ENCODE measurements around the gene CNPY4. TPM values are rescaled to one million over a fixed set of nuclear protein-coding genes. Genes with fewer than 3 reads are reported as not detected.
A peak's percentile ranks its signal among the peaks of the same experiment; 100 is the strongest.

The CNPY4 gene
- polyA plus RNA-seq, 1 donor from 2014 or later, result 4.5 TPM

DNA sequence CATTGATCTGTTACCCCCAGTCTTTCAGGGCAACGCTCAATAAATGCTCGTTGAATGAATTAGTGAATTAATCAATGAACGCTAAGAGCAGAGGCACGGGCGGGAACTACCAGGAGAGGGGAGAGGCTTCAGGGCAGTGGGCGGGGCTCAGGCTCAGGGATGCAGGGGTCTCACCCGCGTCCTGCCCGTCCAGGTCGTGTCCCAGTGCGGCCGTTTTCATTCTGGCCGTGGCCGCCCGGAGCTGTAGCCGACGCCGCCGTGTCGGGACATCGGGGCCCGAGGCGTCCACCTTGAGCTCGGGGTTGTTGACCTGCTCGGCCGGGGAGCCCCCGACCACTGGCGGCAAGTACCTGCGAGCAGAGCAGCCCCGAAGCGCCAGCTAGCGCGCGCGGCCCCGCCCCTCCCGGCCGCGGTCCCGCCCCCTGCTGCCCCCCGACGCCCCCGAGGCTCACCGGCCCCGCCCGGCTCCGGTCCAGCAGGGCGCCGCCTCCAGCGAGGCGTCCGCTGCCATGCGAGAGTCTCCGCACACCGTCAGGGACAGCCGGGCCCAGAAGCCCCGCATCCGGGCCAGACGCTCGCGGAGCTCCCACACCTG lies 51.8 kb downstream of the CNPY4 start:
- H3K4me3 Mint-ChIP-seq, result peak overlapping the region in 3 of 4 donors; percentile 11 to 75 (median 60)
- H3K4me1 Mint-ChIP-seq, result peaks cover 23 to 32% (median 24%) of the 10 kb centered on the region in 3 donors
- H3K27me3 Mint-ChIP-seq, result peaks cover 50% of the 10 kb centered on the region
- no peaks in the 10 kb centered on the region for H3K36me3 Mint-ChIP-seq
- no peaks in the 10 kb centered on the region for H3K9me3 Mint-ChIP-seq
- H3K27ac Mint-ChIP-seq, result peak overlapping the region in 1 of 3 donors; percentile 14

DNA sequence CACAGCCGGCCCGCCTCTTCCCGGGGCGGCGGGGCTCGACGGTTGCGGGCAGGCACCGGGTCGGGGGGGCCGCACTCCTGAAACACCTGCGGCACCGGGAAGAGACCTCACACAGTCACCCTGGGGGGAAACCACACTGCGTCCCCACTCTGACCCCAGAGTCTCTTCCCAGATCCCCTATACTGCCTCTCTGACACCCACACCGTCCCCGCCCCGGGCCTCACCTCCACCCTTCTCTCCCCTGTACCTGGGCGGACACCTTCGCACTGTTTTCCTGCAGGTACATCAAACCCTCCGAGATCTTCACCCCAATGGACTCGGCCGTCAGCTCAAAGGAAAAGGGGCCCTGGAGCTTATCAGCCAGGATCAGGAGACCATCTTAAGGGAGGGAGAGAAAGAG lies 52.4 kb downstream of the CNPY4 start:
- Mint-ChIP-seq H3K27me3 (peaks cover 44% of the 10 kb centered on the region), H3K9me3 (no peaks in the 10 kb centered on the region), H3K27ac (no peak overlapping the region), H3K36me3 (no peaks in the 10 kb centered on the region), H3K4me3 (peak overlapping the region in 3 of 4 donors; percentile 63 to 88 (median 88)), H3K4me1 (peaks cover 22 to 34% (median 24%) of the 10 kb centered on the region in 3 donors)

DNA sequence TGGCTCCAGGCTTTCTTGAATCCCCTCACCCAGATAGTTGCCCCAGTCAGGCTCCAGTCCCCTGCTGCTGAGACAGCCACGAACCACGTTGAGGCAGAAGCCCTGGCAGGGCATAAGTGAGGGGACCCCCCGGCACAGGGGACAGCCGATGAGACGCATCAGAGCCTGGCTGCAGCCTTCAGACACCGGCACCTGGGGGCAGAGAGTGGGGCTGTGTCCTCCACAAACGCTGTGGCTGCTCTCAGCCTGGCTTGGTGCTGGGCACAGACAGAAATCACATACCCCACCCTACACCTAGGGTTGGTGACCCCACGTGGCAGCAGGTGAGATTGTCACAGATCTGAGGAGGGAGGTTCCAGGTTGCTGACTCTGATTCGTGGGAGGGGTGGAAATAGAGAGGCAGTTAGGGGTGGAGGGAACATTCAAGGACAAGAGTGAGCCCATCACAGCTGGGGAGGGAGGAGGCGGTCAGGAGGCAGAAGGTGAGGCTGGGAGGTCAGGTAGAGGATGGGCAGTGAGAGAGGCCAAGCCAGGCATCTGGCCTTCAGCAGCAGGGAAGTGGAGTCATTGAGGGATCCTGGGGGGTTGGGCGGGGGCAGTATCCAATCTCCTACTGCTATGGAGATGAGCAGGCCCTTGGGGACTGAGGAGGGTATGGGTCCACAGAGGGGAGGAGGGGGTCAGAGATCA lies 54.5 kb downstream of the CNPY4 start:
- Mint-ChIP-seq H3K36me3 (no peaks in the 10 kb centered on the region), H3K27me3 (peaks cover 22% of the 10 kb centered on the region), H3K27ac (no peak overlapping the region), H3K4me1 (peaks cover 6 to 18% (median 6%) of the 10 kb centered on the region in 3 donors), H3K4me3 (peak overlapping the region in 1 of 4 donors; percentile 44), H3K9me3 (no peaks in the 10 kb centered on the region)

DNA sequence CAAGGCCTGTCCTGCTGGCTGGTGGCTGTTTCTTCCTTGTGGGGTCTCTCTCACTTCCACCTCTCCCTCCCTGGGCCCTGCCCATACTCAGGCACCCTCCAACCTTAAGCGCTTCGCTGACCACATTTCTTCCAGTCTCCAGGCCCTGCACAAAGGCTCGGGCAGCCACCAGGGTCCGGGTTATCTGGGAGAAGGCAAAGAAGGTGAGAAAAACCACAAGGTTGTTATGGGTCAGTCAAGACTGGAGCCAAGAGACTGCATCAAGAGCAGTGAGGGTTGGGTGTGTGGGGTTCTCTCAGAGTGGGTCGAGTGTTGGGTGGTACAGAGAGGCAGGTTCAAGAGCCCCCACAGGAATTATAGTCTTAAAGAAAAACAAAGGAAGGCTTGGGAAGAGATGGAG lies 55.1 kb downstream of the CNPY4 start:
- no peak overlapping the region for H3K27ac Mint-ChIP-seq
- H3K4me1 Mint-ChIP-seq, result peaks cover 5 to 17% (median 6%) of the 10 kb centered on the region in 3 donors
- H3K4me3 Mint-ChIP-seq, result peak overlapping the region in 1 of 4 donors; percentile 6
- peaks cover 17% of the 10 kb centered on the region for H3K27me3 Mint-ChIP-seq
- no peaks in the 10 kb centered on the region for H3K36me3 Mint-ChIP-seq
- no peaks in the 10 kb centered on the region for H3K9me3 Mint-ChIP-seq

Other genes starting within 250 kb of the CNPY4 start
- not detected for gene OR2AE1, start 242.6 kb upstream of the CNPY4 start, polyA plus RNA-seq
- 30.2 TPM for gene TRIM4, start 200.1 kb upstream of the CNPY4 start, polyA plus RNA-seq
- not detected for gene GJC3, start 190.0 kb upstream of the CNPY4 start, polyA plus RNA-seq
- gene AZGP1, start 143.6 kb upstream of the CNPY4 start, polyA plus RNA-seq, result not detected
- gene ZKSCAN1, start 104.0 kb upstream of the CNPY4 start, polyA plus RNA-seq, result 35.3 TPM
- 9.9 TPM for gene ZSCAN21, start 69.9 kb upstream of the CNPY4 start, polyA plus RNA-seq
- gene ZNF3, start 37.9 kb upstream of the CNPY4 start, polyA plus RNA-seq, result 31.7 TPM
- gene COPS6, start 30.7 kb upstream of the CNPY4 start, polyA plus RNA-seq, result 121 TPM
- gene MCM7, start 18.2 kb upstream of the CNPY4 start, polyA plus RNA-seq, result 33.4 TPM
- gene AP4M1, start 18.0 kb upstream of the CNPY4 start, polyA plus RNA-seq, result 4.5 TPM
- 31.5 TPM for gene TAF6, start 276 bp upstream of the CNPY4 start, polyA plus RNA-seq
- 1.4 TPM for gene MBLAC1, start 7.3 kb downstream of the CNPY4 start, polyA plus RNA-seq
- gene LAMTOR4, start 29.3 kb downstream of the CNPY4 start, polyA plus RNA-seq, result 443 TPM
- gene TRAPPC14, start 39.1 kb downstream of the CNPY4 start, polyA plus RNA-seq, result 6.3 TPM
- 0.38 TPM for gene GAL3ST4, start 49.0 kb downstream of the CNPY4 start, polyA plus RNA-seq
- 0.23 TPM for gene GPC2, start 57.7 kb downstream of the CNPY4 start, polyA plus RNA-seq
- 61.5 TPM for gene STAG3, start 58.3 kb downstream of the CNPY4 start, polyA plus RNA-seq
- gene PVRIG, start 100.3 kb downstream of the CNPY4 start, polyA plus RNA-seq, result 94.5 TPM
- 9.9 TPM for gene SPDYE3, start 188.1 kb downstream of the CNPY4 start, polyA plus RNA-seq
- 14.3 TPM for gene PILRB, start 238.5 kb downstream of the CNPY4 start, polyA plus RNA-seq

All from IgD-negative memory B cell (primary cell).